Measurements from ENCODE around the gene TRMT11. TPM values are rescaled to one million over a fixed set of nuclear protein-coding genes. Genes with fewer than 3 reads are reported as not detected.
"Not testable (repeated sequence)": the region's sequence is repeated elsewhere in the genome, so short reads cannot be mapped to it uniquely, and the experiment has no call there.

Gene TRMT11
- total RNA-seq, 4 donors from 2014 or later = 21.5 to 69.2 (median 47.8) TPM

DNA sequence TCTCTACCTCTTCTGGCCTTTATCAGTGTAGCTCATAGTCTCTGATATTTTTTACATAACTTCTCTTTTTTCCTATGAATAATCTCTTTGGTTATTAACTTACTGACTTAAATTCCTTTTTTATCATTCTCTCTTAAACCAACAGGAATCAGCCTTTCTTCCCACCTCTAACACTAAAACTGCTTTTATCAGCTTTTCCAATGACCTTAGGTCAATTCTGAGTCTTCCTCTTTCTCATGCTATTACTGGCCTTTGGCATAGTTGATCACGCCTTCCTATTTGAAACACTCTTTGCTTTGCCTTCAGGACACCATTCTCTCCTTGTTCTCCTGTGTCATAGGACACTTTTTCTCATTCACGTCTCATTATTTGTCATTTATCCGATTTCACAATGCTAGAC, 37.9 kb upstream of the TRMT11 start:
- intact Hi-C loops (cut with DNase I; ENCODE audit: low total_unique reads) = no loop called here
- no peaks in the 10 kb centered on the region for H3K9me3 ChIP-seq
- no peaks in the 10 kb centered on the region for H3K36me3 ChIP-seq
- no peaks in the 10 kb centered on the region for H3K27me3 ChIP-seq
- H3K27ac ChIP-seq = no peak overlapping the region
- no peak overlapping the region for H3K4me3 ChIP-seq
- no peak for TF ChIP-seq POLR2A (IDR thresholded peaks at IDR 0.05)
- no peaks in the 10 kb centered on the region for H3K4me1 ChIP-seq
- DNase-seq = no peak

- H3K9me3 ChIP-seq = no peaks in the 10 kb centered on the region
- TF ChIP-seq CTCF (IDR thresholded peaks at IDR 0.05) = no peak
- H3K4me1 ChIP-seq = no peaks in the 10 kb centered on the region
- no peaks in the 10 kb centered on the region for H3K36me3 ChIP-seq
- no peak overlapping the region for H3K4me3 ChIP-seq
- DNase-seq = no peak
- intact Hi-C loops (cut with DNase I; ENCODE audit: low total_unique reads) = no loop called here
- H3K27ac ChIP-seq = no peak overlapping the region
- no peaks in the 10 kb centered on the region for H3K27me3 ChIP-seq
These were observed 37.3 kb upstream of the TRMT11 start for GRCh38 chr6:125949069-125949468.

DNA sequence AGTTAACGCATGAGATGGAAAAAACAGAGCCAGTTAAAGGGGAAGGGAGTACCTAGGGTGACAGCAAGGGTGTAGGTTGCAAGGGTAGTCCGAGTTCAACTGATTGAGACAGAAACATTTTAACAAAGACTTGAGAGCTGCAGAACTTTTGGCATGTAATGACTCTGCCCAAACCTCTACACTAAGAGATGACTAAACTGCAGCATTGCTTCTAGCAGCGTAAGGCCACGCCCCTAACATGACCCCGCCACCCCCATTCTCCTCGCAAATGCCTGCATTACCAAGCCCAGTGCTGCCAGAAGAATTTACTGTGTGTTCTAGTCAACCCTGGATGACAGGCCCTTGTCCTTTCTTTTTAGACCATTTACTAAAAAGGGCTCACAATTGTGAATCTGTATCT, 36.0 kb upstream of the TRMT11 start:
- no peak for TF ChIP-seq POLR2A (IDR thresholded peaks at IDR 0.05)
- TF ChIP-seq CTCF (IDR thresholded peaks at IDR 0.05) = no peak
- Histone ChIP-seq H3K4me3 (no peak overlapping the region), H3K36me3 (no peaks in the 10 kb centered on the region), H3K27ac (no peak overlapping the region), H3K27me3 (no peaks in the 10 kb centered on the region), H3K4me1 (no peaks in the 10 kb centered on the region), H3K9me3 (no peaks in the 10 kb centered on the region)
- intact Hi-C loops (cut with DNase I; ENCODE audit: low total_unique reads) = no loop called here
- no peak for DNase-seq

- H3K4me3 ChIP-seq; H3K27ac ChIP-seq; DNase-seq; H3K36me3 ChIP-seq; H3K9me3 ChIP-seq; intact Hi-C loops (cut with DNase I; ENCODE audit: low total_unique reads); H3K4me1 ChIP-seq; H3K27me3 ChIP-seq: not testable (repeated sequence)
These were observed 35.6 kb upstream of the TRMT11 start for GRCh38 chr6:125950716-125951115.

- Histone ChIP-seq H3K4me1 (no peaks in the 10 kb centered on the region), H3K27me3 (no peaks in the 10 kb centered on the region), H3K27ac (no peak overlapping the region), H3K4me3 (no peak overlapping the region), H3K9me3 (no peaks in the 10 kb centered on the region), H3K36me3 (no peaks in the 10 kb centered on the region)
- TF ChIP-seq CTCF (IDR thresholded peaks at IDR 0.05) (no peak), POLR2A (IDR thresholded peaks at IDR 0.05) (no peak)
- intact Hi-C loops (cut with DNase I; ENCODE audit: low total_unique reads) = no loop called here
- no peak for DNase-seq
These were observed 35.0 kb upstream of the TRMT11 start for GRCh38 chr6:125951323-125951722.

- intact Hi-C loops (cut with DNase I; ENCODE audit: low total_unique reads) = no loop called here
- TF ChIP-seq POLR2A (IDR thresholded peaks at IDR 0.05) (no peak), CTCF (IDR thresholded peaks at IDR 0.05) (no peak)
- Histone ChIP-seq H3K4me3 (no peak overlapping the region), H3K36me3 (no peaks in the 10 kb centered on the region), H3K9me3 (no peaks in the 10 kb centered on the region), H3K27ac (no peak overlapping the region), H3K4me1 (no peaks in the 10 kb centered on the region), H3K27me3 (no peaks in the 10 kb centered on the region)
- no peak for DNase-seq
These were observed 33.4 kb upstream of the TRMT11 start for GRCh38 chr6:125952764-125953501.
